Erythroblast (primary cell): ENCODE measurements around the gene SCGB1D2.

Experiments
- GATA1 ChIP-seq: IDR thresholded peaks from 2 replicates; pipeline ENCODE4 v1.6.1; 2011; ENCODE audit warnings: low read depth, mild to moderate bottlenecking, control low read depth, low read length, moderate library complexity
- POLR2A ChIP-seq: IDR thresholded peaks from 2 replicates; pipeline ENCODE4 v1.6.1; 2011; ENCODE audit warnings: mild to moderate bottlenecking, low read length

DNA sequence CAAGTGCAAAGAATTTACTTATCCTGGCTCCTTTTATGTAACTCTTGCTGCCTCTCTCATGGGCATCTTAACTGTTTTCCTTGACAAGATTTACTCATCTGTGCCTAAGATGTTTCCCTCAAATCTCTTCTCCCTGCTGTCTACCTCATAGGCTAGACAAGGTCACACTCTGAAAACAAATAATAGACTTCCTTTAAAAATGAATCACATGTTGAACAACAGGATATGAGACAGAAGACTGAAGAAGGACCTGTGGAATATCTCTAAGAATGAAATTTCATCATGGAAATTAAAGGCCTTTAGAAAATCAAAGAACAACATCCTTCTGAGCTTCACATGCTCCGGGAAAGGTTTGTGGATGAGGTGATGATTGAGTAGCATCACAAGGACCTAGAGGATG, 22.0 kb downstream of the SCGB1D2 start:
- TF ChIP-seq POLR2A (no peak), GATA1 (no peak)
